ENCODE data around the gene ZDHHC5.

ZDHHC5 gene, protein sequence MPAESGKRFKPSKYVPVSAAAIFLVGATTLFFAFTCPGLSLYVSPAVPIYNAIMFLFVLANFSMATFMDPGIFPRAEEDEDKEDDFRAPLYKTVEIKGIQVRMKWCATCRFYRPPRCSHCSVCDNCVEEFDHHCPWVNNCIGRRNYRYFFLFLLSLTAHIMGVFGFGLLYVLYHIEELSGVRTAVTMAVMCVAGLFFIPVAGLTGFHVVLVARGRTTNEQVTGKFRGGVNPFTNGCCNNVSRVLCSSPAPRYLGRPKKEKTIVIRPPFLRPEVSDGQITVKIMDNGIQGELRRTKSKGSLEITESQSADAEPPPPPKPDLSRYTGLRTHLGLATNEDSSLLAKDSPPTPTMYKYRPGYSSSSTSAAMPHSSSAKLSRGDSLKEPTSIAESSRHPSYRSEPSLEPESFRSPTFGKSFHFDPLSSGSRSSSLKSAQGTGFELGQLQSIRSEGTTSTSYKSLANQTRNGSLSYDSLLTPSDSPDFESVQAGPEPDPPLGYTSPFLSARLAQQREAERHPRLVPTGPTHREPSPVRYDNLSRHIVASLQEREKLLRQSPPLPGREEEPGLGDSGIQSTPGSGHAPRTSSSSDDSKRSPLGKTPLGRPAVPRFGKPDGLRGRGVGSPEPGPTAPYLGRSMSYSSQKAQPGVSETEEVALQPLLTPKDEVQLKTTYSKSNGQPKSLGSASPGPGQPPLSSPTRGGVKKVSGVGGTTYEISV

DNA sequence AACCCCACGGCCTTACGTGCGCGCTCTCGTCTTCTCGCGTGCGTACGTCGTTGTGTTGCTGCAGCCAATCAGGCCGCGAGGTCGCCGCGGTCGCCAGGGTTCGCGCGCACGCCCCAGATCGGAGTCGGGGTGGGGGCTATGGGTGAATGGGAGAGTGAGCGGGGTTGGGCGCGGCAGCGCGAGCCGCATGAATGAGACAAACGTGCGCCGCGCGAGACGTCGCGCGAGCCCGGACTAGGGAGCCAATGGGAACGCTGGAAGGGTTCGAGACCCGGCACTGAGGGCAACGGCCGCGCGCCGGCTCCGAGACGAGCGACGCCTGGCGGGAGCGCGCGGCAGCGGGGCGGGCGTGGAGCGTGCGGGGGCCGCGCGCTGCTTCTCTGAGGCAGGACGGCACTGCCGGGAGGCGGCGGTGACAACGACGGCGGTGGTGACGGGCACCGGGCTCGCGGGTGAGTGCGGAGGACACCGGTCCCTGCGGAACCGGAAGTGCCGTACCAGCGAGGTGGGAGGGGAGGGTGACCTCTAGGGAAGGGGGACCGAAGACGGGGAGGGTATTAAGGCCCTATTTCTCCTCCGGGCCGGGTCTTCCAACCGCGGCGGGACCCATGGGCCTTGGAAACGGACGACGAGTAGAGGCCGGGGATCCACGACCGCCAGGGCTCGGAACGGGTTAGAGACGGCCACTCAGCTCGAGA lies at the start of gene ZDHHC5:
Gene ZDHHC5, plus strand, starts transcription at position 379 of the 698 bp plus-strand sequence. CDS start 4,977 bp downstream, outside the sequence.
- DNase-seq (ENCODE audit: low spot score): peak; percentile 99

DNA sequence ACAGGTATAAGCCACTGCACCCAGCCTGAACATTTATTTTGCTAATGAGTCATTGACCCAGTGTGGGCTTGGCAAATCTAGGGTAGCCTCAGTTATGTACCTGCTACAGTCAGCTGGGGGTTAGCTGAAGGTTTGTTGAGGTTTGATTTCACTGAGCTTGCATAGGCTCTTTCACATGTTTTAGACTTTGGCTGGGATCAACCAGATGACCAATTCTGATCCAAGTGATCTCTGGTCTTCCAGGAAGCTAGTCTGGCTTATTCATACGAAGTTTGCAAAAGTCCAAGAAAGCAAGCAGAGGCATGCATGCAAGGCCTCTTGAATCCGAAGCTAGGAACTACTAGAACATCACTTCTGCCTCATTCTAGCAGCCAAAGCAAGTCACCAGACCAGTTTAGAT lies 49.5 kb upstream of the ZDHHC5 start:
- DNase-seq (ENCODE audit: low spot score): no peak

DNA sequence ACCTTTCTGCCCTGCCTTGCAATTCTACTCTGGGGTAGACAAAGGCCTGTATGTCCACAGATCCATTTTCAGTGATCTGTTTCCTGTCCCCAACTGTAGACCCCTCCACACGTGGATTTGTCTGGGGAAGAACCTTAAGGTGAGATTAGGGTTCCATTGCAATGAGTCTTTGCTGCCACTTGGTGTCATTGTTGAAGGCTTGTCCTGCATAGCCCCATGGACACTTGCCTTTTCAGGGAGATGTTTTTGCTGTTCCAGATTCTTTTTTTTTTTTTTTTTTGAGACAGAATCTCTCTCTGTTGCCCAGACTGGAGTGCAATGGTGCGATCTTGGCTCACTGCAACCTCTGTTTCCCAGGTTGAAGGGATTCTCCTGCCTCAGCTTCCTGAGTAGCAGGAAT lies 48.6 kb upstream of the ZDHHC5 start:
- DNase-seq (ENCODE audit: low spot score): no peak

DNA sequence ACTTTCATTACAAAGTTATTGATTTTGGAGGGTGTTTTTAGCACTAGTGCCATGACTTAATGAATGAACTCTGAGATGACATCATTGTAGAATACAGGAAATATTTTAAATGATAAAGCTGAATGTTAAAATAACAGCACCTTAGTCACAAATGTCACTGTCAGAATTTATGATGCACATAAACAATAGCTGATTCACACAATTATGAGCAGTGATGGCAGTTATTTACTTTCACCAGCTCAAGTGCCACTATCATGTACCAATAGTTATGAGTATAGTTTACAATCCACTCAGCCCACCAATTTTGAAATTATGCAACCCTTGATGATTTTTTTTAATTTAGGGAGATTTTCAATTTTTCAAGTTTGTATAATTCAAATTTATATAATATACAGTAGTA lies 47.4 kb upstream of the ZDHHC5 start:
- no peak for DNase-seq (ENCODE audit: low spot score)

DNA sequence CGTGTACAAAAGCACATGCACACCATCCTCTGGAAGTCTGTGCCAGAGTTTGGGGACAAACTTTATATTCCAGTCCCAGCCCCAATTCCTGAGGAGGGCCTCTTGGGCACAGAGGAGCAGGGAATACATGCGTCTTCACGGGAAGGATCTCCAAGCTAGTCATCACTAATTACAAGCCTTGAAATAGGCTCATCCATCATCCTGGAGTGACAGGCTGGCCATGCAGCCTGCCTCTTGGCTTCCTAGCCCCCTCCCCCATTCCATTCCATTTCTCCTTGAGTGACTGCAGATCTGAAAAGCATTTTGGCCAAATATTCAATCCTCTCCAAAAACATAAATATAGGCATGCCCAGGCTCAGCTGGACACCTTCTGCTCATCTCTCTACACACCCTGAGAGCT lies 45.7 kb upstream of the ZDHHC5 start:
- no peak for DNase-seq (ENCODE audit: low spot score)

DNA sequence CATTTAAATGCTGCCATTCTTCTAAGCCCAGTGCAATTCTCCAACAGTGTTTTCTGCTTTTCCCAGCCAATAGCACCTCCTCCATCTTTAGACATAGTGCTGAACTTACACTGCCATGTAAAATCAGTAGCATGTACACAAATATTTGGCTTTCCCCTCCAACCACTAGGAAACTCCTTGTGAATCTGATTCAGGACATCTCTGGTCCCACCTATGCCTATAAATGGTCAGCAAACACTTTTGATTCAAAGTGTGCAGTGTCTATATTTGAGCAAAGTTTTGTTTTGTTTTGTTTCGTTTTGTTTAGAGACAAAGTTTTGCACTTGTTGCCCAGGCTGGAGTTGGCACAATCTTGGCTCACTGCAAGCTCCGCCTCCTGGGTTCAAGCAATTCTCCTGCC lies 43.0 kb upstream of the ZDHHC5 start:
- DNase-seq (ENCODE audit: low spot score): no peak

DNA sequence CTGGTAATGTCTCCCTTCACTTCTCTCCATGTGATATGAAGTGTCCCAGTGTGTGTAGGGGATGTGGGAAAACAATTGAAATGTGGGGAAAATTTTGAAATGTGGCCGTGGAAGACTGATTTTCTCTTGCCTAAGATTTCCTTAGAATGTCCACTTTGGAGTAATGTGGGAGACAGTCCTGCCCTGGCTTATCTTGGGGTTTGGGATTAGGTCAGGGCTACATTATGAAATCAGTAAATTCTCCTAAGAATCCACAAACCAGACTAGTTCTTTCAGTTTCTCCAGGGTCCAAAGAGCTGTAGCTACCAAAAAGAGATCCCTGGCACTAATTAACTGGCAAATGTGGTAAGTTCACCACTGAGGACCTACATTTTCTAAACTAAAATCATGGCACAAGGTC lies 41.0 kb upstream of the ZDHHC5 start:
- DNase-seq (ENCODE audit: low spot score): no peak

DNA sequence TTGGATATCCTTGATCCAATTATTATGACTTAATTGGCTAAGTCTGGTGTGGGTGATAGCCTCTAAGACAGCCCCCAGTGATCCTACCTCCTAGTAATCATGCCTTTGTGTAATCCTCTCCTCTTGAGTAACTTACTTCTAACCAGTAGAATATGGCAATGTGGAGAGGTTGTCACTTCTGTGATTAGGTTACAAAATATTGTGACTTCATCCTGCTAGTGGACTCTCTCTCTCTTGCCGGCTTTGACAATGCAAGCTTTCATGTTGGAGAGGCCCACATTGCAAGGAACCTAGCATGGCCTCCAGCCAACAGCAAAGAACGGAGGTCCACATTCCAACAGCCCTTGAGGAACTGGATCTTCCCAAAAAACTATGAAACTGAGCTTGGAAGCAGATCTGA lies 37.7 kb upstream of the ZDHHC5 start:
- no peak for DNase-seq (ENCODE audit: low spot score)

DNA sequence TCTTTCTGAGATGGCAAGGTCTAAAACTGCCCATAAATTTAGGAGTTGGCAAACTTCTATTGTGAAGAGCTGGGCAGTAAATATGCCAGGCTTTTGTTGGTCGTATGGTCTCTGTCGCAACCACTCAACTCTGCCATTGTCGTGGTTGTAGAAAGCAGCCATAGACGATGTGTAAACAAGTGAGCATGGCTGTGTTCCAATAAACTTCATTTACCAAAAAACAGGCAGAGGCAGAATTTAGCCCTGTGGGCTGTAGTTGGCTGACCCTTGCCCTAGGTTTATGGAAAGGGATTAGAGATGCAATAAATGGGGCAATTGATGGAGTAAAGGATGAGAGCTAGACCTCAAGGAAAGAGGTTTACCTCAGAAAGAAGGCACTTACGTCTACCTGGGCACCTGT lies 35.8 kb upstream of the ZDHHC5 start:
- DNase-seq (ENCODE audit: low spot score): no peak

DNA sequence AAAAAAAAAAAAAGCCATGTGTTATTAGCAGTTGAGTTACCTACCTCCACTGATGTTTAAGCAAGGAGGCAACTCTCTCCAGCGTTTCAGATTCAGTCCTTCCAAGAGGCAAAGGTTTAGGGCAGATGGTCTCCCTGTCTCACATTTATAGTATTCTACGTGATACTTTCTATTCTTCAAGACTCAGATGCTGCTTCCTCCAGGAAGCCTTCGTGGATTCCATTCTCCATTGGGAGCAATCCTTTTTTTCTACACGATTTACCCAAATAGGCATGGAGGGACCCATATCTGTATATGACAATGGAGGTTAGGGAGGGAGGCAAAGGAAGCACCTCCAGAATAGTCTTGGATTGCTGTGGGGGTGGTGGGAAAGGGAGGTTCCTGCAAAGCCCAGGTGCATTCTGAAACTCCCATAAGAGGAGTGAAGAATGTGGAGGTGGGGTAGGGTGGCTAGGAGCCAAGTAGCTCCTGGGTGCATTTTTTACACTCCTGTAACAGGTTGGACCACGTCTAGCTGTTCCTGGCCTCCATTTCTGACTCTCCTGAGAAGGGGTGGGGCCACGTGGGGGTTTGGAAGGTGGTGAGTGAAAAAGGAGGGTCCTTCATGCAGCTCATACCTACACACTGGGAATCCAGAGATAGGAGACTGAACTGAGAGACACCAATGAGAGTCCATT lies 34.4 kb upstream of the ZDHHC5 start:
- no peak for DNase-seq (ENCODE audit: low spot score)

DNA sequence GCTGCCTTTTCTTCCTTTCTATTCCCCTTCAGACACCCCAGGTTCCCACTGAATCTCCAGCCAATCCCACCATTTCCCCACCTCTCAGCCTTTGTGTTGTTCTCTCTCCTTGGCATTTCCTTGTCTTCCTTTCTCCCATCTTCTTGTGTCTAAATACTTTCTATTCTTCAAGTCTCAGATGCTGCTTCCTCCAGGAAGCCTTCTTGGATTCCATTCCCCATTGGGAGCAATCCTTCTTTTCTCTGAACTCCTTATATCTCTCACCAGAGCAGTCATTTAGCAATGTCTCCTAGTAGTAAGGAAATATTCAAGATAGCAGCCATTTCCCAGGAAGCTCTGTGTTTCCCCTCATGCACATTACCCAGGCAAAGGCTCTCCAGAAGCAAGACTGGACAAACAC lies 33.6 kb upstream of the ZDHHC5 start:
- DNase-seq (ENCODE audit: low spot score): no peak

DNA sequence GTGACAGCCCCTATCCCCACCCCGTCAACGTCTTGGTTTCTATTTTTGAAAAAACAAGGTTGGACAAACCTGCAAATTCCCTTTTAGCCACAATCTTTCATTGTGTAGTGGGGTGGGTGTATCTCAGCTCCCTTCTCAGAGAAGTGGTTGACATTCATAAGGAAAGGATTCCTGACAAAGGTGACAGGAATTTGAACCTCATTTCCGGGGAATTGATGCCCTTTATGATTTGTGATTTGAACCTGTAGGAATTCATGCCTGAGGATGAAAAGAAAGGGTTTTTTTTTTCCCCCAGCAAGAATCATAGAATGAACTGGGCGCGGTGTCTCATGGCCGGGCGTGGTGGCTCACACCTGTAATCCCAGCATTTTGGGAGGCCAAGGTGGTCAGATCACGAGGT lies 32.7 kb upstream of the ZDHHC5 start:
- DNase-seq (ENCODE audit: low spot score): no peak

DNA sequence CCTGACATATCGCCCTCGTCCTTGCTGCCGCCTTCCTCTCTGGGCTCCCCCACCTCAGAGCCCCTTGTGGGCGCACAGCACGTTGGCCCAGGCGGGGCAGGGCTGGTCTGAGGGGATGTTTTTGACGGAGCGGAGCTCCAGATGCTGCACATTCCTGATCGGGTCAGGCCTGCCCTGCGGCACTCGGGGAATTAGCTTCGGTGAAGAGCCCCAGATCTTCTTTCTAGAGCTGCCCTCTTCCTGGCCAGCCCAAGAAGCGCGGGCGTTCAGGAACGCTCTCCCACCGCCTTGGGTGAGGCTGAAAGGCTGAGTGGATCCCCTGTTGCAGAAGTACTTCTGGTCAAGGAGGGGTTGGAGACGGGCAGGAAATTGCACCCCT lies 30.3 kb upstream of the ZDHHC5 start:
- DNase-seq (ENCODE audit: low spot score): no peak

DNA sequence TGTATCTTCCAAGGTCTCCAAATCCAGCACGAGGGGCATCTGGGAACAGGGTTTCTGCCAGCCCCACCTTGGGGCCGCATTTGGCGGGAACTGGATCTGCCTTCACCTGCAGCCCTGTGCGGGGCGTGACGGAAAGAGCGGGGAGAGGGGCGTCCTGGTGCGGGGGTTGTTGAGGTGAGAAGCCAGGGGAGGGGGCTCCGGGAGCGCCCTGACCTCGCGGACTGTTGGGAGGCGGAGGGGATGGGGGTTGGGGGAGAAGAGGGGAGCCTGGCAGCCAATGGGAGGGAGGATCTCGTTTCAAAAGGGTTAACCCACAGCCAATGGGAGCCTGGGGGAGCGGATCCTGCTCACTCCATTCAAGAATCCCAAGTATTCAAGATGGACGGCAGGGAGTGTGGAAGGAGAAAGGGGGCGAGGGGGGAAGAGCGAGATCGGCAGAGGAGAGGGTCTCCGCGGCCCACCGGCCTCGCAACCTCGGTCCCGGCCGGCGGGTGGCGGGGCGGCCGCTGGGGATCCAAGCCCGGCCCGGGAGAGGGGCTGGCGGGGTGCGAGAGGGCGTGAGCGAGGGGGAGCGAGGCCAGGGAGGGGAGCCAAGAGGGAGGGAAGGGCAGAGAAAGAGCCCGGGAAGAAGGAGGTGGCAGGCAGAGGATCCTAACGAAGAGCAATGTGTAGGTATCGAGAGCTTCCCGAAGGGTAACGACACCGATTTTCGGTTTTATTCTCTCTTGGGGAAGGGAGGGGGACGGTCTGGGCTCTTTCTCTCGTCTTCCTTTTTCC lies 29.7 kb upstream of the ZDHHC5 start:
- no peak for DNase-seq (ENCODE audit: low spot score)

DNA sequence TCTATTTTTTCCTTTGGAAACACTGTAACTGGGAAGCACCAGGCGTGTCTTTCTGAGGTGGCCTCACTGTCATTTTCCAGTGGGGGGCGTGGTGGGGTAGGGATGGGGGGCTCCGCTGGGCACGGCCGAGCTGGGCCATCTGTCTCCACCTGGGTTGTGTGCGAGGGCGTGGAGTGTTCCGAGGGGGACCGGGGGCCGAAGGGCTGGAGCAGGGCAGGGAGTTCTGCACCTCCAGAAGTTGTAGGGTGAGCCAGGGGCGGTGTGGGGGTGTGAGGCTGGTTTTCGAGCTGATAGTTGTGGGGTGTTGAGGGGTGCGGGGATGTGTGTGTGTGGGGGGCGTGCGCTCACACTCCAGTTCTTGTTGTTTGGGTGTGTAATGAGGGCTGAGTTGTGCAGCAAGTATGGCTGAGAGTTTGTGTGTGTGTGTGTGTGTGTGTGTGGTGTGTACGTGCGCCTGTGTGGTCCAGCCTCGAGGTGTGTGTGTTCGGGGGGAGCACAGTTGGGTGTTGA lies 29.0 kb upstream of the ZDHHC5 start:
- DNase-seq (ENCODE audit: low spot score): no peak

DNA sequence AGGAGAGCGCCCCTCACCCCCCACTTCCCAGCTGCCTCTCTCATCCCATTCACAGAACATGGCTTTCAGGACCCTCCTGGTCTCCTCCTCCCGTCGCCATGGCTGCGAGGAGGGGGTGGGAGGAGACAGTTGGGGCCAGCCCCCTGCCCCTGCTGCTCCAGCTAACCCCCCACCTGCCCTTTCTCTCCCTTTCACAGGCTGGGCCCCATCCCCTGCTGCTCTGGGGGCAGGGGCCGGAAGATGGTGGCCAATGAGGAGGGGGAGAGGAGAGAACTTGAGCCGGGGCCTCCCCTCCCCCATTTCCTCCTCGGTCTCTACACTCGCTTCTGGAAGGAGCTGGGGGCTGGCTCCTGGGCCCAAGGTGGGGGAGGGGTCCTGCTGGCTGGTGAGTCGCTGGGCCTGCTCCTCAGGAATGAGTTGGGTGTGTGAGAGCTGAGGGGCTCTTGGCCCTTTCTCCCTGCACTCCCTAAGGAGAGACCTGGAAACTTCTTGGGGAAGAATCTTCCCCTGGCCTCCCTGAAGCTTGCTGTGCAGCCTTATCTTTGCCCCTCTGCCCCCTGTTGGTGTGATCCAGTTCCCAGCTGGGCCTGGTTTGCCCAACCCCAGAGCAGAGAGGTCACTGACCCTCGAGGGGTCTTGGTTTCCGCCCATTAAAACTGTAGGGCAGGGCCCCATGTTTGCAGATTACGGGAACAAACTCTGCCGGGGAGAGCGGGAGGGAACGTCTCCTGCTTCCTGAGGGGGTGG lies 28.4 kb upstream of the ZDHHC5 start:
- DNase-seq (ENCODE audit: low spot score): no peak

DNA sequence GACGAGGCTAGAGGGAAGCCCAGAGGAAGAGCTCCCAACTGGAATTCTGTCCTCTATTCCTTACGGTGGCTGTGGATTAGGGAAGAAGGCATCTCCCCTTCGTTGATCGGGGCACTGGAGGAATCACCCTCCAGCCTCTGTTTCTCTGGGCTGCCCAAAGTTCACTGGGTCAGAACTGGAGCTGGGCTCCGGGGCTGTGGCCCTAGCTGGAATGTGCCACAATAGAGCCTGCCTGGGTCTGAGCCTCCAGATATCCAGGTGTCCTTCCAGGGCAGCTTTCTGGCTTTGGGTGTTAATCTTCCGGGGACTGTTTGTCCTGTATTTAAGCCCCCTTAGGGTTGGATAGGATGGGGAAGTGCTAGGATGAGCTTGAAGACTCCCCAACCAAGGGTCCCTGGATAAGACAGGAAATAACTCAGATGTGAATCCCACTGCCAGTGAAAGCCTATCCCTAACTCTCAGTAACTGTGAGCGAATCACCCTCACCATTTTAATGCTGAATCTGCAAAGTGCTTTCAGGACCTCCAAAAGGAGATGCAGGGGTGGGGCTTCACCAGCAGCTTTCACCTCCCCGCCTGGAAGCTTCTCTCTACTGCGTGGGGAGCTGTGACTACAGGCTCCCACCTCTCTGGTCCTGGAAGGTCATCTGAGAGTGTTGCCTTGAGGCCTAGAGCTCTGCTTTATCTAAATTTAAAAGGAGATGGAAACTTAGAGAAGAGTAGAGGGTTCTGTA lies 27.7 kb upstream of the ZDHHC5 start:
- no peak for DNase-seq (ENCODE audit: low spot score)

DNA sequence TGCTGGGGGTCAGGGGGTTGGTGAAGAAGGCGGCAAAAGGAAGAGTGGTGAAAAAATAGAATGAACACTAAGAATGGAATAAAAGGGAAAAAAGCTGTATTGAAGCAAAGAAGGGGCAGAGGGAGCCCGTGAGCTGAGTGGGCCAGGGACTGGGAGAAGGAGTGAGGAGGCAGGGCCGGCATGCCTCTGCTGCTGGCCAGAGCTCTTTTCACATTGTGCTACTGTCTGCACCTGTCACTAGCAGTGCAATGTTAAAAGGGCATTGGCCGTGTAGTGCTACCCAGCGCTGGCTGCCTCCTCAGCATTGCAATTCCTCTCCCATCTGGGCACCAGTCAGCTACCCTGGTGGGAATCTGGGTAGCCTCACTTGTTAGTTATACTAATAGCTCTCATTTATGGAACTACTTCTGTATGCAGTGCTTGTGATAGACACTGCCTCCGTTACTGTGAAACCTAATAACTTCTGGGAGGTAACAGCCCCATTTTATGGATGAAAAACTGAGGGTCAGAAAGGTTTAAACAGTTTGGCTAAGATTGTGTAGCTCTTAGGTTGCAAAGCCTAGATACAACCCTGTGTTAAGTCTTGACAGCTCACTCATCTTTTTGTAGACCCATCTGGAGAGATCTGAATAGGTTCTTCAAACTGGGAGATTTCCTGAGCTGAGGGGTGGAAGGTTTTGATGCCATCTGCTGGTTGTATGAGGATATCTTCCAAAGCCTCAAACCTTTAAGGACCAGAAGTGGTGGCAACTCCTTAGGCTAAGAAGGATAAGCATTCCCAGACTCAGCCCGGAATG lies 26.7 kb upstream of the ZDHHC5 start:
- peak; percentile 52 for DNase-seq (ENCODE audit: low spot score)

DNA sequence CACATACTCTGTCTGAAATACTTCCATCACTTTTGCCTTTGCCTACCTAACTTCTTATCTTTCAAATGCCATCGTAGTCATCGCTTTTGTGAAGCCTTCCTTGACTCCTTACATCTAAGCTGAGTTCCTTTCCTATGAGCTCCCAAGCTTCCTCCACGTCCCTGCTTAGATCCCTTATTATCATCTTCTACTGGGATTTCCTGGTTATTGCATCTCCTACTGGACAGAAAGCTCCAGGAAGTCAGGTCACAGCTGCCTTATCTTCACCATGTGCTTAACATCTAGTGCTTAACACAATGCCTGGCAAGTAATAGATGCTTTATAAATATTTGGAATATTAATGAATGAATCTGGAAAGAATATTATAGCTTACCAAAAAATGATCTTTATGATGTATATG lies 24.1 kb upstream of the ZDHHC5 start:
- DNase-seq (ENCODE audit: low spot score): no peak

Measured in activated CD4-positive, alpha-beta T cell treated with anti-CD3 and anti-CD28 coated beads, Interleukin-2, Interleukin-4, amounts not matched to agents 100 ng/mL and 50 ng/mL, durations not matched to agents 16 hours and 8 hours (primary cell).